GM18873 (cell line): ENCODE results near the gene UGT1A4.
"Not testable (repeated sequence)": the region's sequence is repeated elsewhere in the genome, so short reads cannot be mapped to it uniquely, and the experiment has no call there.

Experiments
- ATAC-seq: cut with Tn5 transposase; IDR thresholded peaks from one replicate; pipeline ENCODE4 v1.9.1; 2021; ENCODE audit warnings: mild to moderate bottlenecking, moderate library complexity, moderate number of reproducible peaks; ENCODE audit not compliant: unreplicated experiment, low FRiP score

UGT1A4 gene

GRCh38 chr2:233746475-233747282, 28.1 kb downstream of the UGT1A4 start:
- no peak for ATAC-seq

GRCh38 chr2:233747283-233747544, 28.7 kb downstream of the UGT1A4 start:
- ATAC-seq = no peak

- not testable (repeated sequence) for ATAC-seq
Observed at GRCh38 chr2:233750689-233751088, 32.2 kb downstream of the UGT1A4 start.

GRCh38 chr2:233751212-233752009, 32.9 kb downstream of the UGT1A4 start:
- not testable (repeated sequence) for ATAC-seq

- ATAC-seq = no peak
Observed at GRCh38 chr2:233754872-233755611, 36.5 kb downstream of the UGT1A4 start.

DNA sequence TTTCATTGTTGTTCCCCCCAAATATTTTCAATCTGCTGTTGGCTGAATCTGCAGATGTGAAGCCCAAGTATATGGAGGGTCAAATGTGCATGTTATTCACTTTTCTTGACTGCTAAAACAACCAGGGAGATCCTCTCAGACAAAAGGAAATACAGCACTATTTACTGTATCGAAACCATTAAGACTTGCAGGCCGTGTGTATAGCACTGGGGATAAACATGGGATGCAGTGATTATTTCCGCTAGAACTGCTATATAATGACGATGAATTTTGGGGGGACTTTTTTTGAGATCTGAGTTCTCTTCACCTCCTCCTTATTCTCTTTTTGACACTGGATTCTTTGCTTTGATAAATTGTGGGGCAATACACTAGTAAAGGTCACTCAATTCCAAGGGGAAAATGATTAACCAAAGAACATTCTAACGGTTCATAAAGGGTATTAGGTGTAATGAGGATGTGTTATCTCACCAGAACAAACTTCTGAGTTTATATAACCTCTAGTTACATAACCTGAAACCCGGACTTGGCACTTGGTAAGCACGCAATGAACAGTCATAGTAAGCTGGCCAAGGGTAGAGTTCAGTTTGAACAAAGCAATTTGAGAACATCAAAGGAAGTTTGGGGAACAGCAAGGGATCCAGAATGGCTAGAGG, 38.0 kb downstream of the UGT1A4 start:
- ATAC-seq = no peak

DNA sequence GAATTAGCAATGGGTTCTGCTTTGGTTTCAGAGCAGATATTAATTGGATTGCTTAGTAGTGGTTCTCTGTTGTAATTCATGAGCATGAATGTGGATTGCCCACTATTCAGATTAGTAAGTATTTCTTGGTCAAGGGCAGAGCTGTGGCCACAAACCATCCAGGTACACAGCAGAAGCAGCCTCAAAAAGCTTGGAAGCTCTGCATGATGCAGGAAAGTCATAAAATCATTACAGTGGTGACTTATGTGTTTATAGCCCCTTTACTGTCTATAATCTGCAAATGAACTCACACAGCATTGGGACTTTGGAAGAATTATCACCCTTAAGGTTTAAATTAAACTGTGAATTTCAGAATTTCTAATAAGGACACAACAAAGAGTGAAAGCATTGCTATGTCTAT, 39.6 kb downstream of the UGT1A4 start:
- no peak for ATAC-seq

GRCh38 chr2:233758849-233759248, 40.3 kb downstream of the UGT1A4 start:
- no peak for ATAC-seq

DNA sequence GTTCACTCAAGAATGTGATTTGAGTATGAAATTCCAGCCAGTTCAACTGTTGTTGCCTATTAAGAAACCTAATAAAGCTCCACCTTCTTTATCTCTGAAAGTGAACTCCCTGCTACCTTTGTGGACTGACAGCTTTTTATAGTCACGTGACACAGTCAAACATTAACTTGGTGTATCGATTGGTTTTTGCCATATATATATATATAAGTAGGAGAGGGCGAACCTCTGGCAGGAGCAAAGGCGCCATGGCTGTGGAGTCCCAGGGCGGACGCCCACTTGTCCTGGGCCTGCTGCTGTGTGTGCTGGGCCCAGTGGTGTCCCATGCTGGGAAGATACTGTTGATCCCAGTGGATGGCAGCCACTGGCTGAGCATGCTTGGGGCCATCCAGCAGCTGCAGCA, 41.5 kb downstream of the UGT1A4 start, which contains the start of gene UGT1A1:
TSS of gene UGT1A1 (plus strand) at position 228 of the 400 bp plus-strand sequence. CDS start at position 246, 18 bp downstream.
- ATAC-seq = no peak

DNA sequence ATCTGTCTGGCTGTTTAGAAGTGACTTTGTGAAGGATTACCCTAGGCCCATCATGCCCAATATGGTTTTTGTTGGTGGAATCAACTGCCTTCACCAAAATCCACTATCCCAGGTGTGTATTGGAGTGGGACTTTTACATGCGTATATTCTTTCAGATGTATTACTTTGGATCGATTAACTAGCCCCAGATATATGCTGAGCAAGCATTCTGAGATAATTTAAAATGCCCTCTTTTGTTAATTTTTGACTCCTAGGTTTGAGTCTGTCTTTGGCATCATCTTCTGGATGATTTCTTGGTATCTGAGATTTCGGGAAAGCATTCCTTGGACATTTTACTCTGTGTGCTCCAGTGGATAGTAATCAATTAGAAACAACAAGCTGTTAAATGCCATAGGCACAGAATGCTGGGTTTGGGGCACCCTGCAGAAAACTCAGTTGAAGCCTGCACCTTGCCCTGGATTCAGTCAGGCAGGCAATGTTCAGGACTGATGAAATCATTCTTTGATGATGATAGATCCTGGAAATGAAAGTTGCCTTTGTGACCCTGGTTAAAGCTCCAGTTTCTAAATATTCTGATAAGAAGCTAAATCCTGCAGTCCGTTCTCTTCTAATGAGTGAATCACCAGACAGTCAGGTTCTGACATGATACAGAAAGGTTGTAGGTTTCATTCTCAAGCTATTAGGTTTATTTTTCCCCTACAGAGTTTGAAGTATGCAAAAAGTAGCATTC, 42.7 kb downstream of the UGT1A4 start:
- no peak for ATAC-seq

GRCh38 chr2:233764264-233764663, 45.7 kb downstream of the UGT1A4 start:
- no peak for ATAC-seq

GRCh38 chr2:233764761-233765160, 46.2 kb downstream of the UGT1A4 start:
- no peak for ATAC-seq

GRCh38 chr2:233766416-233766815, 47.9 kb downstream of the UGT1A4 start:
- no peak for ATAC-seq

DNA sequence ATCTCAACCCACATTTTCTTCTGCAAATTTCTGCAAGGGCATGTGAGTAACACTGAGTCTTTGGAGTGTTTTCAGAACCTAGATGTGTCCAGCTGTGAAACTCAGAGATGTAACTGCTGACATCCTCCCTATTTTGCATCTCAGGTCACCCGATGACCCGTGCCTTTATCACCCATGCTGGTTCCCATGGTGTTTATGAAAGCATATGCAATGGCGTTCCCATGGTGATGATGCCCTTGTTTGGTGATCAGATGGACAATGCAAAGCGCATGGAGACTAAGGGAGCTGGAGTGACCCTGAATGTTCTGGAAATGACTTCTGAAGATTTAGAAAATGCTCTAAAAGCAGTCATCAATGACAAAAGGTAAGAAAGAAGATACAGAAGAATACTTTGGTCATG, 49.5 kb downstream of the UGT1A4 start:
- ATAC-seq = no peak

GRCh38 chr2:233769260-233769659, 50.7 kb downstream of the UGT1A4 start:
- ATAC-seq = no peak

GRCh38 chr2:233772153-233772552, 53.6 kb downstream of the UGT1A4 start:
- no peak for ATAC-seq

DNA sequence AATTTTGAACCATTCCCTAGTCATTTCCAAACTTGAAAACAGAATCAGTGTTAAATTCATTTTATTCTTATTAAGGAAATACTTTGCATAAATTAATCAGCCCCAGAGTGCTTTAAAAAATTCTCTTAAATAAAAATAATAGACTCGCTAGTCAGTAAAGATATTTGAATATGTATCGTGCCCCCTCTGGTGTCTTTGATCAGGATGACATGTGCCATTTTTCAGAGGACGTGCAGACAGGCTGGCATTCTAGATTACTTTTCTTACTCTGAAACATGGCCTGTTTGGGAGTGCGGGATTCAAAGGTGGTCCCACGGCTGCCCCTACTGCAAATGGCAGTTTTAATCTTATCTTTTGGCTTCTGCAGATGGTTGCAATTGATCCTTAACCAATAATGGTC, 54.0 kb downstream of the UGT1A4 start:
- ATAC-seq = no peak

DNA sequence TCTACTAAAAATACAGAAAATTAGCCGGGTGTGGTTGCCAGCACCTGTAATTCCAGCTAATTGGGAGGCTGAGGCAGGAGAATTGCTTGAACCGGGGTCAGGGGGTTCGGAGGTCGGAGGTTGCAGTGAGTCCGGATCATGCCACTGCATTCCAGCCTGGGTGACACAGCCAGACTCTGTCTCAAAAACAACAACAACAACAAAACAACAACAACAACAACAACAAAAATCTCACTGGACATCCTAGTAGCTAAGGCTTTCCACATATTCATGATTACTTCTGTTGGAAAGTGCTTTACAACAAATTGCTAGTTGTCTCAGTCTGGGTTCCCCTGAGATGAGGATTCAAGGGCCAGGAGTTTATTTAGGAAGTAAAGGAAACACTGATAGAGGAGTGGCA, 55.3 kb downstream of the UGT1A4 start:
- no peak for ATAC-seq

GRCh38 chr2:233775414-233775813, 56.9 kb downstream of the UGT1A4 start:
- ATAC-seq = no peak

- no peak for ATAC-seq
Observed at GRCh38 chr2:233778030-233778429, 59.5 kb downstream of the UGT1A4 start, which contains the start of gene MROH2A. Gene MROH2A, plus strand, starts transcription at chr2:233778330. Its CDS starts 1,029 bp downstream, at chr2:233779359.
